Measurements from ENCODE around the gene PSAP. TPM values are rescaled to one million over a fixed set of nuclear protein-coding genes. Genes with fewer than 3 reads are reported as not detected.
"Not testable (repeated sequence)": the region's sequence is repeated elsewhere in the genome, so short reads cannot be mapped to it uniquely, and the experiment has no call there.

Gene PSAP
- total RNA-seq, 1 experiment from 2014 or later = 329 TPM

GRCh38 chr10:71874680-71875354 lies 23.8 kb upstream of the PSAP start:
- not testable (repeated sequence) for DNase-seq (ENCODE audit: low read depth)

GRCh38 chr10:71873582-71874211 lies 22.6 kb upstream of the PSAP start:
- DNase-seq (ENCODE audit: low read depth) = no peak

GRCh38 chr10:71869601-71870000 lies 18.6 kb upstream of the PSAP start:
- not testable (repeated sequence) for DNase-seq (ENCODE audit: low read depth)

- peak; percentile 48 for DNase-seq (ENCODE audit: low read depth)
Measured at GRCh38 chr10:71868192-71868697, 17.2 kb upstream of the PSAP start.

- DNase-seq (ENCODE audit: low read depth) = no peak
Measured at GRCh38 chr10:71865561-71866041, 14.6 kb upstream of the PSAP start.

- DNase-seq (ENCODE audit: low read depth) = peak; percentile 91
Measured at GRCh38 chr10:71864911-71865361, 13.9 kb upstream of the PSAP start.

- DNase-seq (ENCODE audit: low read depth) = no peak
Measured at GRCh38 chr10:71863203-71863602, 12.2 kb upstream of the PSAP start.

- DNase-seq (ENCODE audit: low read depth) = peak; percentile 100
Measured at GRCh38 chr10:71860243-71861029, 9.4 kb upstream of the PSAP start.

GRCh38 chr10:71857934-71858890 lies 7.2 kb upstream of the PSAP start:
- DNase-seq (ENCODE audit: low read depth) = no peak

GRCh38 chr10:71856619-71857018 lies 5.6 kb upstream of the PSAP start:
- DNase-seq (ENCODE audit: low read depth) = no peak

GRCh38 chr10:71854031-71854430 lies 3.0 kb upstream of the PSAP start:
- no peak for DNase-seq (ENCODE audit: low read depth)

GRCh38 chr10:71852355-71852937 lies 1.4 kb upstream of the PSAP start:
- DNase-seq (ENCODE audit: low read depth) = no peak

- not testable (repeated sequence) for DNase-seq (ENCODE audit: low read depth)
Measured at GRCh38 chr10:71851465-71852095, 529 bp upstream of the PSAP start.

- DNase-seq (ENCODE audit: low read depth) = no peak
Measured at GRCh38 chr10:71850021-71850742, 869 bp downstream of the PSAP start.

GRCh38 chr10:71849461-71849908 lies 1.6 kb downstream of the PSAP start:
- DNase-seq (ENCODE audit: low read depth) = no peak

GRCh38 chr10:71848325-71849275 lies 2.5 kb downstream of the PSAP start:
- DNase-seq (ENCODE audit: low read depth) = peak; percentile 84

GRCh38 chr10:71847418-71847817 lies 3.6 kb downstream of the PSAP start:
- DNase-seq (ENCODE audit: low read depth) = no peak

GRCh38 chr10:71846816-71847215 lies 4.2 kb downstream of the PSAP start:
- DNase-seq (ENCODE audit: low read depth) = no peak
